Measurements from ENCODE around the gene FBXO36. TPM values are rescaled to one million over a fixed set of nuclear protein-coding genes. Genes with fewer than 3 reads are reported as not detected.
A peak's percentile ranks its signal among the peaks of the same experiment; 100 is the strongest.

FBXO36 gene
- total RNA-seq, 1 experiment from 2014 or later, result 0.42 TPM

- DNase-seq (ENCODE audit: low read depth), result no peak
These were observed 124.2 kb downstream of the FBXO36 start for GRCh38 chr2:230046491-230046890.

- DNase-seq (ENCODE audit: low read depth), result no peak
These were observed 125.8 kb downstream of the FBXO36 start for GRCh38 chr2:230048010-230048671.

DNA sequence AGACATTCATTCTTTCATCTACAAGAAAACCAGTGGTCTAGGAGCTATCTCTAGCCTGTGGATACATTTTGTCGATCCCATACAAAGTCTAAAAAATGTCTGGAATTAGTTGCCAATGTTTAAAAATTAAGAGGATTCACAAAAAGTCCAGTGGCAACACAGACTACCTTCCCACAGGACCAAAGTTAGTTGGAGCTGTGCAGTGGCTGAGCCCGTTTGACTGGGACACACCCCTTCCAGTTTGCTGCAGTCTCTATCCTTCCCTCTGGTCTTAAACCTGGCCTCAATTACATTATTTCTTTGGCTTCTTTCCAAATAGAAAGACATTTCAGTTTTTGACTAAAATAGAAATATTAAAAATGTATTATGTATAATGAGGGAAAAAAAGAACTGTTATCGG, 127.8 kb downstream of the FBXO36 start:
- DNase-seq (ENCODE audit: low read depth), result no peak

GRCh38 chr2:230052299-230052698, 130.0 kb downstream of the FBXO36 start:
- DNase-seq (ENCODE audit: low read depth), result no peak

- DNase-seq (ENCODE audit: low read depth), result peak; percentile 87
These were observed 131.6 kb downstream of the FBXO36 start for GRCh38 chr2:230053753-230054478.

GRCh38 chr2:230060672-230061293, 138.5 kb downstream of the FBXO36 start:
- DNase-seq (ENCODE audit: low read depth), result no peak

Small RNA genes lying within 50 kb of the gene (small RNA-seq; reads per million reads assigned to genes)
- gene RNU6-1027P (not detected), gene RNU6-613P (not detected), gene RNU6-964P (not detected), gene RNY4P19 (not detected)

Other genes starting within 250 kb of the FBXO36 start
- 42.9 and 51.3 TPM in 2 replicates for gene DNER, start 207.9 kb upstream of the FBXO36 start, total RNA-seq (2014; rRNA removed; shearing (Covaris generic))
- gene TRIP12, start 494 bp upstream of the FBXO36 start, total RNA-seq (2014; rRNA removed; shearing (Covaris generic)), result 149 and 179 TPM in 2 replicates
- not detected in 2 replicates for gene SLC16A14, start 146.4 kb downstream of the FBXO36 start, total RNA-seq (2014; rRNA removed; shearing (Covaris generic))